Mesenchymal stem cell (in vitro differentiated cells and primary cell): ENCODE measurements around the gene WNT9A.
"Not testable (repeated sequence)": the region's sequence is repeated elsewhere in the genome, so short reads cannot be mapped to it uniquely, and the experiment has no call there.

Source experiments
- DNase-seq: peaks from one replicate; pipeline ENCODE4 v3.0.0-alpha.2; 2013
- H2AFZ ChIP-seq: one replicate; pipeline ENCODE4 v1.6.1; 2013; ENCODE audit warnings: low read depth, mild to moderate bottlenecking, control low read depth, inconsistent platforms, low read length, moderate library complexity
- H2AK5ac ChIP-seq: 2 replicates; pipeline ENCODE4 v1.6.1; 2013; ENCODE audit warnings: low read length, moderate library complexity, mild to moderate bottlenecking, inconsistent platforms; ENCODE audit not compliant: severe bottlenecking
- H2BK120ac ChIP-seq: one replicate; pipeline ENCODE4 v1.6.1; 2013; ENCODE audit warnings: low read depth, mild to moderate bottlenecking, inconsistent platforms, low read length, moderate library complexity
- H2BK12ac ChIP-seq, 2 experiments: one replicate each; pipeline ENCODE4 v1.6.1; 2013; ENCODE audit warnings: inconsistent platforms in 2 of 2, low read length in 2 of 2, mild to moderate bottlenecking in 2 of 2, moderate library complexity in 2 of 2, control low read depth in 1 of 2
- H2BK15ac ChIP-seq: one replicate; pipeline ENCODE4 v1.6.1; 2013; ENCODE audit warnings: mild to moderate bottlenecking, low read depth, inconsistent platforms; ENCODE audit not compliant: poor library complexity, severe bottlenecking
- H2BK5ac ChIP-seq: 2 replicates; pipeline ENCODE4 v1.6.1; 2013; ENCODE audit warnings: low read depth, mild to moderate bottlenecking, low read length, control low read depth, inconsistent platforms; ENCODE audit not compliant: poor library complexity, severe bottlenecking
- H3K14ac ChIP-seq, 2 experiments: one replicate each; pipeline ENCODE4 v1.6.1; 2013; ENCODE audit warnings: inconsistent platforms in 2 of 2, low read length in 2 of 2, control low read depth in 1 of 2, mild to moderate bottlenecking in 1 of 2, moderate library complexity in 1 of 2
- H3K18ac ChIP-seq, 2 experiments: one replicate each; pipeline ENCODE4 v1.6.1; 2013; ENCODE audit warnings: inconsistent platforms in 2 of 2, low read length in 2 of 2, control low read depth in 1 of 2, low read depth in 1 of 2, mild to moderate bottlenecking in 1 of 2
- H3K23ac ChIP-seq, 2 experiments: one replicate each; pipeline ENCODE4 v1.6.1; 2013; ENCODE audit warnings: inconsistent platforms in 2 of 2, low read length in 2 of 2, mild to moderate bottlenecking in 2 of 2, moderate library complexity in 2 of 2, control low read depth in 1 of 2
- H3K27ac ChIP-seq: 2 replicates; pipeline ENCODE4 v1.5.1; 2013; ENCODE audit warnings: mild to moderate bottlenecking, moderate library complexity, low read length, control low read depth, inconsistent platforms; ENCODE audit not compliant: poor library complexity, severe bottlenecking
- H3K27me3 ChIP-seq, 2 experiments: 2 replicates each; pipeline versions ENCODE4 v1.6.1 to v1.7.0; 2013; ENCODE audit warnings: low read length in 2 of 2, mild to moderate bottlenecking in 2 of 2, moderate library complexity in 2 of 2, control low read depth in 1 of 2, inconsistent platforms in 1 of 2; ENCODE audit not compliant: control insufficient read depth in 1 of 2, insufficient read depth in 1 of 2
- H3K36me3 ChIP-seq, 2 experiments: 2 replicates each; pipeline versions ENCODE4 v1.6.1 to v1.7.0; 2013; ENCODE audit warnings: low read length in 2 of 2, control low read depth in 1 of 2, inconsistent platforms in 1 of 2, low read depth in 1 of 2, mild to moderate bottlenecking in 1 of 2; ENCODE audit not compliant: insufficient read depth in 2 of 2, control insufficient read depth in 1 of 2
- H3K4ac ChIP-seq, 2 experiments: one replicate each; pipeline ENCODE4 v1.6.1; 2013; ENCODE audit warnings: inconsistent platforms in 2 of 2, low read length in 2 of 2, mild to moderate bottlenecking in 2 of 2, moderate library complexity in 2 of 2, control low read depth in 1 of 2, low read depth in 1 of 2
- H3K4me1 ChIP-seq: 2 replicates; pipeline ENCODE4 v1.6.1; 2013; ENCODE audit warnings: low read depth, low read length, control low read depth; ENCODE audit not compliant: control insufficient read depth, insufficient read depth
- H3K4me2 ChIP-seq: 2 replicates; pipeline ENCODE4 v1.6.1; 2013; ENCODE audit warnings: low read length, mild to moderate bottlenecking, inconsistent platforms; ENCODE audit not compliant: poor library complexity, severe bottlenecking
- H3K4me3 ChIP-seq, 2 experiments: 2 replicates each; pipeline versions ENCODE4 v1.5.1 to v1.7.0; 2013; ENCODE audit warnings: low read length in 2 of 2, mild to moderate bottlenecking in 2 of 2, control low read depth in 1 of 2, low read depth in 1 of 2; ENCODE audit not compliant: insufficient read depth in 1 of 2
- H3K79me1 ChIP-seq: replicated peaks from 2 replicates; pipeline ENCODE4 v1.6.1; 2013; ENCODE audit warnings: mild to moderate bottlenecking, control low read depth, low read length, inconsistent platforms; ENCODE audit not compliant: poor library complexity, severe bottlenecking
- H3K9ac ChIP-seq: 2 replicates; pipeline ENCODE4 v1.7.0; 2013; ENCODE audit warnings: mild to moderate bottlenecking, low read length, moderate library complexity
- H3K9me3 ChIP-seq: 2 replicates; pipeline ENCODE4 v1.7.0; 2013; ENCODE audit warnings: mild to moderate bottlenecking, low read length; ENCODE audit not compliant: control insufficient read depth
- H4K8ac ChIP-seq: one replicate; pipeline ENCODE4 v1.6.1; 2013; ENCODE audit warnings: inconsistent platforms, mild to moderate bottlenecking, low read length, moderate library complexity
- H4K91ac ChIP-seq: one replicate; pipeline ENCODE4 v1.6.1; 2013; ENCODE audit warnings: mild to moderate bottlenecking, low read length, inconsistent platforms
- WGBS: methylation state at CpG from one replicate; pipeline ENCODE4 v1.1.7; 2013; ENCODE audit warnings: mixed read lengths; 5-methylcytosine and 5-hydroxymethylcytosine counted together

Gene WNT9A

GRCh38 chr1:227967815-227968214, 20.1 kb upstream of the WNT9A start:
- not testable (repeated sequence) for H2AK5ac ChIP-seq, H3K18ac ChIP-seq, H3K9ac ChIP-seq, H3K9me3 ChIP-seq, H2BK5ac ChIP-seq, H2BK120ac ChIP-seq, H2AFZ ChIP-seq, H3K4me2 ChIP-seq, DNase-seq, H2BK15ac ChIP-seq, H3K27me3 ChIP-seq, H3K36me3 ChIP-seq, H2BK12ac ChIP-seq, H3K27ac ChIP-seq, H4K91ac ChIP-seq, H3K4me1 ChIP-seq, H3K14ac ChIP-seq, H4K8ac ChIP-seq, H3K23ac ChIP-seq, H3K4ac ChIP-seq, H3K4me3 ChIP-seq, H3K79me1 ChIP-seq
- WGBS = 87% methylated on average over 5 of the region's 5 CpGs

- H4K8ac ChIP-seq, H3K18ac ChIP-seq, H2BK15ac ChIP-seq, H2AK5ac ChIP-seq, H3K79me1 ChIP-seq, H3K4me1 ChIP-seq, H2BK12ac ChIP-seq, H3K4ac ChIP-seq, H3K23ac ChIP-seq, H2BK120ac ChIP-seq, H3K36me3 ChIP-seq, H3K27ac ChIP-seq, H4K91ac ChIP-seq, H3K4me2 ChIP-seq, H2AFZ ChIP-seq, H3K27me3 ChIP-seq, H2BK5ac ChIP-seq, H3K9ac ChIP-seq, H3K4me3 ChIP-seq, H3K14ac ChIP-seq, H3K9me3 ChIP-seq: not testable (repeated sequence)
- 86% methylated on average over 1 of the region's 2 CpGs for WGBS
- peak; percentile 28 for DNase-seq
These were observed 19.0 kb upstream of the WNT9A start for GRCh38 chr1:227966733-227967132.

- Histone ChIP-seq H2BK15ac (no peak overlapping the region), H3K27ac (no peak overlapping the region), H2AK5ac (no peak overlapping the region), H2BK120ac (no peak overlapping the region), H3K9ac (no peak overlapping the region), H4K91ac (no peak overlapping the region), H3K18ac (no peak overlapping the region), H3K36me3 (no peaks in the 10 kb centered on the region), H3K9me3 (no peaks in the 10 kb centered on the region), H2BK12ac (no peak overlapping the region), H3K4ac (no peak overlapping the region), H3K23ac (no peak overlapping the region), H3K4me2 (no peak overlapping the region), H3K4me3 (no peak overlapping the region), H2BK5ac (no peak overlapping the region), H3K79me1 (no peaks in the 10 kb centered on the region), H3K14ac (no peak overlapping the region), H3K27me3 (peaks cover 0 to 5% of the 10 kb centered on the region in 2 experiments), H4K8ac (no peak overlapping the region), H3K4me1 (no peaks in the 10 kb centered on the region), H2AFZ (no peak overlapping the region)
- DNase-seq = no peak
- WGBS = 41% methylated on average over 4 of the region's 4 CpGs
These were observed 14.1 kb upstream of the WNT9A start for GRCh38 chr1:227961651-227962466.

- no peak for DNase-seq
- 83% methylated on average over 10 of the region's 10 CpGs for WGBS
- no peak overlapping the region for H3K4me3 ChIP-seq
These were observed 11.7 kb upstream of the WNT9A start for GRCh38 chr1:227959325-227959860.

More at GRCh38 chr1:227959325-227959860, 11.7 kb upstream of the WNT9A start:
- no peak overlapping the region for H3K4me2 ChIP-seq
- no peak overlapping the region for H2AK5ac ChIP-seq
- no peak overlapping the region for H2BK12ac ChIP-seq
- no peak overlapping the region for H3K9ac ChIP-seq
- H3K18ac ChIP-seq = no peak overlapping the region
- no peak overlapping the region for H4K8ac ChIP-seq
- H3K36me3 ChIP-seq = no peaks in the 10 kb centered on the region
- no peak overlapping the region for H2BK120ac ChIP-seq
- no peak overlapping the region for H2AFZ ChIP-seq
- no peaks in the 10 kb centered on the region for H3K9me3 ChIP-seq
- H2BK5ac ChIP-seq = no peak overlapping the region
- no peaks in the 10 kb centered on the region for H3K79me1 ChIP-seq
- no peak overlapping the region for H2BK15ac ChIP-seq
- H3K27ac ChIP-seq = no peak overlapping the region
- peaks cover 5 to 11% of the 10 kb centered on the region in 2 experiments for H3K27me3 ChIP-seq
- no peak overlapping the region for H3K14ac ChIP-seq
- H3K4ac ChIP-seq = no peak overlapping the region
- no peak overlapping the region for H3K23ac ChIP-seq
- H3K4me1 ChIP-seq = no peaks in the 10 kb centered on the region
- H4K91ac ChIP-seq = no peak overlapping the region
